NT2/D1 (cell line): Measurements from ENCODE around the gene DUS1L.

Experiments
- SUZ12 ChIP-seq: IDR thresholded peaks from 2 replicates; pipeline ENCODE4 v1.6.1; 2011; ENCODE audit not compliant: insufficient read length, insufficient read depth; ENCODE audit errors: extremely low read depth
- YY1 ChIP-seq: IDR thresholded peaks from 2 replicates; pipeline ENCODE4 v1.6.1; 2011; ENCODE audit not compliant: insufficient read length, insufficient read depth
- ZNF274 ChIP-seq: IDR thresholded peaks from 2 replicates; pipeline ENCODE4 v1.6.1; 2011; ENCODE audit warnings: mild to moderate bottlenecking, low read depth, low read length

DNA sequence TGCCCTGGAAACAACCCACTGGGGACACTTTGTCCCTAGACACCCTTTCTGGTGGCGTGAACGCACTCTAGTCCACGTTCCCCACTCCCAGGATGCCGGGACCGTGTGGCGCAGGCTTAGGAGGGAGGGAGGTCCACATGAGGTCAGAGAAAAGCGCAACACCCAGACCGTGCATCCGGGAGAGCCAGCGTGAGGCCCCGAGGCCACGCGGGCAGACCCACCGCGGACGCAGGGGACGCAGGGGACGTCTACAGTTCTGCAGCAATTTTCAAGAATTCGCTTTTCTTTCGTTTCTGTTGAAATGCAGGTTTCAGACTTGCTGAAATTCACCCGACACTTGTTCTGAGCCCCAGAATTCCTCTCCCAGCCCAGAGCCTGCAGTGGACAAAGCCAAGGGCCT lies 18.7 kb downstream of the DUS1L start:
- TF ChIP-seq SUZ12: no peak
- no peak for TF ChIP-seq YY1
- no peak for TF ChIP-seq ZNF274
